Activated naive CD4-positive, alpha-beta T cell (primary cell): Measurements from ENCODE around the gene TMEM120B.
"Not testable (repeated sequence)": the region's sequence is repeated elsewhere in the genome, so short reads cannot be mapped to it uniquely, and the experiment has no call there.

Source experiments
- DNase-seq, 4 experiments: peaks; one replicate each; lab custom pipeline; 2025; lab: John Stamatoyannopoulos, UW

The TMEM120B gene

DNA sequence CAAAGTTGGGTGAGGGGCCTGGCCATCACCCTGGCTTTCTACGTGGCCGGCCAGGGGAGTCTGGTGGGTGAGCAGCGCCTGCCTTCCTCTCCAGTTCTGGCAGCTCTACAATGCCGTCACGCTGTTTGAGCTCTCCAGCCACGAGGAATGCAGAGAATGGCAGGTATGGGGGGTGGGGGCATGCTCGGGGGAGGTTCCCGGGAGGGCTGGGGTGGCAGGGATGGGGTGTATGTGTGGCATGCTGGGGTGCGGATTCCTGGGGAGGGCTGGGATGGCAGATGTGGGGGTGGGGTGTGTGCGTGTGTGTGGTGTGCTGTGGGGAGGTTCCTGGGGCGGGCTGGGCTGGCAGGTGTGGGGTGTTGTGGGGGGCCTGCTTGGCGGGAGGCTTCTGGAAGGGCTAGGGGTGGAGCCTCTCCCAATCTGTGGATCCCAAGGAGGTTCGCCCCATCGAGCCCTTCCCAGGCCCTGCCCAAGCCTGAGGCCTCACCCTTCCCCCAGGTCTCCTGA lies 62.5 kb downstream of the TMEM120B start:
- DNase-seq, result no peak

DNA sequence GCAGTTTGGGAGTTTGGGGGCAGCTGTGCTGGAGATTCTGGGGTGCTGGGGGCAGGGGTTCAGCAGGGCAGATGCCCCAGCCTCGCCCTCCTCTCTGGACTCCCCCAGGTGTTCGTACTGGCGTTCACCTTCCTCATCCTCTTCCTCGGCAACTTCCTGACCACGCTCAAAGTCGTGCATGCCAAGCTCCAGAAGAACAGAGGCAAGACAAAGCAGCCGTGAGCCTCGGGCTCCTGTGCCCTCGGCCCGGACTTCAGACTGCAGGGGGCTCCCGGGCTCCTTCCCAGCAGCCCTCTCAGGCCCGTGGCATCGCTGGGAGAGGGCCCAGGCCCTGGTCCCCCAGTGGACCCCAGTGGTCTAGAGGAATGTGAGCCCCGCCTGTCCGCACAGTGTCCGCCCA lies 62.9 kb downstream of the TMEM120B start:
- DNase-seq, result no peak

DNA sequence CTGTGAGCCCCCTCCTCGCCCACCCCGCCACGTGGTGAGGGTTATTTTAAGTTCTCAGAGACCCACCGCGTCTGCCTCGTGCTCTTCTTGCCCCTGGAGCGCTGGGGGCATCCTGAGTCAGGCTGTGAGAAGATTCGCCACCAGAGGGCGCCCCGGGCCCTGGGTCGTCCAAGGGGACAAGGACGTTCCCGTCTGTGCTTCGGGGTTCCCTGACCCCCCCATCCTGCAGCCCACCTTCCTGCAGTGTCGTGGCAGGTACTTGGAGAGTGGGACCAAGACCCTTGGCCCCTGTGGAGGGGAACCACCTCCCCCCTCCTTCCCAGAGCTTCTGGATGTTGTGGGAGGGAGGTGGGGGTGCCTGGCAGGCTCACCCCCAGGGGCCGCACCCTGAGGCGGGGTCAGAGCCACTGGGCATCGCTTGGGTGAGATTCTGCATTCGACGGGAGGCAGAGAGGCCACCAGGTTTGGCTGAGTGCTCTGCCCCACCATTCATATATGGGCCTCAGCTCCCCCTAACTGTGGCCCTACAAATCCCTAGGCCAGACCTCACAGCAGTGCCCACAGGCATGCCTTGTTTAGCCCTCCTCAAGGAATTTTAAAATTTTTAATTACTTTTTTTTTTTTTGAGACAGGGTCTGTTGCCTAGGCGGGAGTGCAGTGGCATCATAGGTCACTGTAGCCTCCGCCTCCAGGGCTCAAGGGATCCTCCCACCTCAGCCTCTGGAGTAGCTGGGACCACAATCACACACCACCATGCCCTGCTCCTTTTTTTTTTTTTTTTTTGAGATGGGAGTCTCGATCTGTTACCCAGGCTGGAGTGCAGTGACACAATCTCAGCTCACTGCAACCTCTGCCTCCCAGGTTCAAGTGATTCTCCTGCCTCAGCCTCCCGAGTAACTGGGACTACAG lies 63.9 kb downstream of the TMEM120B start:
- DNase-seq, result peak; percentile 85 to 96 (median 91)

DNA sequence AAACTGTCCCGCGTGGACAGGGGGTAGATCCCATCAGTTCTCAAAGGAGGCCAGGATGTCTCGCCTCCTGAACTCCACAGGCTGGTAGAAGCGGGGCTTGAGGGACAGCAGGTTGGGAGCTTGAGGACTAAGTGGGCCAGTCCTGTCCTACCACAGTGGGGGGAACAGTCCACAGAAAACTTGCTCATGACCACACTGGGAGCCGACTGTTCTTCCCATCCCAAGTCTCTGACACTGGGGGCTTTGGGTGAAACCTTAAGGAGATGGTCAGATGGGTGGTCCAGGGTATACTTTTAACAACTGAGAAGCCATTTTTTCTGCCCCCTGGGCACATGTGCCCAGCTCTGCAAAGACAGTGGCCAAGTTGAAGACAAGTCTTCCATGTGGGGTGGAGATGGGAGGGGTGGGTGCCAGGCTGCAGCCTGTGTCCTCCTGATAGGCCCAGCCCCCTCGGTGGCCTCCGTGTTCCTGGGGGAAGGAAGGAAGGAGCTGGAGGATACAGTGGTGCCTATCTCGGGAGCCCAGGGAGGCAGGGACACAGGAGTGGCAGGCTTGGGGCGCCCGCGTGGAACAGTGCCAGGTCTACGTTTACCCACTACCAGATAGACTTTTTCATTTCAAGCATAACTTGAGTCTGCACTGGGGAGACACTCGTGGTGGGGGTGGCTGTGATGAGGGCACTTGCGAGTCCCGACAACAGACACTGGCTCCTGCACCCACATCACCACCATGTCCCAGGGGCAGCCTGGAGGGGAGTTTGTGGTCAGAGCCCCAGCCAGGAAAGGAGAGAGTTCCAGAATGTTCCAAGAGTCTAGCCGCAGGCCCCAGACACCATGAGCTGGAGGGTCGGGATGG lies 66.2 kb downstream of the TMEM120B start:
- DNase-seq, result no peak

DNA sequence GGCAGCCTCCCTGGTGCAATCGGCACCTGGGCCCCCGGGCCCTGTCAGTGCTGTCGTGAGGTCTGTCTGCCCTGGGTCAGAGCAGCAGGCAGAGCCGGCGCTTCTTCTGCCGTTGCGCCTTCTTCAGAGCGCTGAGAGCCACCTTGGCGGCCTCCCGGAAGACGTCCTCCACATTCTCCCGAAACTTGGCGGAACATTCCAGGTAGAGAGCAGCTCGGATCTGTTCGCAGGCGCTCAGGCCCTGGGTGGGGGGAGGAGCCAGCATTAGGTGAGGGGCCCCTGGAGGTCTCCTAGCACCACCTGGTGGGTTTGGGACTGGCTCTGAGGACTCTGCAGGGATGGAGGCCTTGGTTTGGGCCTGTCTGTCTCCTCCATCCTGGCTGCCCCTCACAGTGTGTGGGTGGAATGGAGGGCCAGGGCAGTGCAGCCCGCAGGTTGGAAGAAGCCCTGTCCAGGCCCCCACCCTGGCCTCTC lies 66.9 kb downstream of the TMEM120B start:
- DNase-seq, result no peak

DNA sequence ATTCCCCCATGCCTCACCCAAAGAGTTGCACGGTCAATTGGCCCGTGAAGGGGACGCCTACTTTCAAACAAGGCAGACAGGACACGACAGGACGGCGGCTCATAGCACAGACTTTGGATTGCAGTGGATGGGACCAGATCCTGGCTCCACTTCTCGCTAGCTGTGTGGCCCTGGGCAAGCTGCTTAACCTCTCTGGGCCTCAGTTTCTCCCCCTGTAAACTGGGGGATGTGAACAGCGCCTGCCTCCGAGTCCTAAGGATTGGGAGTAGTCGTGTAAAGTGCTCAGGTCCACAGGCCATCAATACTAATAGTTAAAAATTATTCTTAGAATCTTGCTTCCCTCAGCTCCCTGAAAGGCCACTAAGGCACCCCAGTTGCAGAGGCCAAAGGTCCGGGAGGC lies 67.9 kb downstream of the TMEM120B start:
- no peak for DNase-seq

DNA sequence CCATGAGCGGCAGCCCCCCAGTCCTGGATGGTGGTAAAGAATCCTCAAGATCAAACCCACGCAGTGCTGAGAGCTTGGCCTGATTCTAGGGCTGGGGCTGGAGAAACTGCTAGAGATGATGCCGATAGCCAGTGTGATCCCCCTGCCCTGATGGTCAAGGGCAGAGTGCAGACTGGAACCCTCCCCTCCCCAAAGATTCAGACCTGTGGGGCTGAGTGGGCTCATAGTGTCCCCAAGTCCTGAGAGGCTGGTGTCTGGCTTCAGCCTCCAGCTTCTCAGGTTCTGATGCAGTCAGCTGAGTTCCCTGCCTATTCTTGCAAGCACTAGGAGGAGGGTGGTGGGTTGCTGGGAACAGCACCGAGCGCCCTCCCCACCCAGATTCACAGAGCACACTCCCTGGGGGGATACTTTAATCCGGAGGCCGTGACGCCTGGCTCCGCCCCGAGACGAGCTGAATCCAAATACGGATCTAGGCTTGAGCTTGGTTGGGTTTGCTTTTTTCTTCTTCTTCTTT lies 69.0 kb downstream of the TMEM120B start:
- no peak for DNase-seq

DNA sequence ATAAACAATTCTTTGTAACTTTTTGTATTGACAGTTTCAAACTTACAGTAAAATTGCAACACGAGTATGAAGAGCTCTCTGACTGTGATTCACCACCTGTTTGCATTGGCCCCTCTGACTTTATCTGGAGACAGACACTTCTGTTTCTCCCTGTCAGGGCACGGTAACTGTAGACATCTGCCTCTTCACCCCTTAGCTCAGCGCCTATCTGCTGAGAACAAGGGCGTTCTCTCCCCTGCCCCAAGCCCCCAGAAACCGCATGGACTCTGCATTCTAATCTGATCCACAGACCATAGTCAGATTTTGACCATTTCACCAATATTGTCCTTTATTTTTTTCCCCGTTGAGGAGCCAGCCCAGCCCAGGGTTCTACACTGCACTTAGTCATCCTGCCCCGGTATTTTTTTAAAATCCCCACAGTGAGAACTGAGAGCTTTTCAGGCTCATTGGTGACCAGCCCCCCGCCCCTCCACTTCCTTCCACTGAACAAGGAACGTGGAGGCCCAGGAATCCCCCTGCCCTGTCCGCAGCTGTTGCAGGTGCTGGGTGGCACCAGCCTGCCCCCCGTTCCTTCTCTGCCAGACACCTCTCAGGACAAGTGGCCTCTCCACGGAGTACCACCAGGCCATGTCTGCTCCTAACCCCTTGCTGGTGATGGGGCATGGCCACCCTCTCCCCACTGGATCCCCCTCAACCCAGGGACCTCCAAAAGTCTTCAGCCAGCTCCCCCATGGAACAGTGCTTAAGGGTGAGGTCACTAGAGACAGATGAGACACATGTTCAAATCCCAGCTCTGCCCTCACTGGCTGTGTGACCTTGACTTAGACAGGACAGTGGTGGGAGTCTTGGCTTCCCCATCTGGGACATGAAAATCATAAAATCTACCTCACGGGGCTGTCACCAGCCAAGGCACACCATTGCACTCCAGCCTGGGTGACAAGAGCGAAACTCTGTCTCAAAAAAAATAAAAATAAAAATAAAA lies 69.7 kb downstream of the TMEM120B start:
- DNase-seq, result peak in 1 of 4 experiments; percentile 22

DNA sequence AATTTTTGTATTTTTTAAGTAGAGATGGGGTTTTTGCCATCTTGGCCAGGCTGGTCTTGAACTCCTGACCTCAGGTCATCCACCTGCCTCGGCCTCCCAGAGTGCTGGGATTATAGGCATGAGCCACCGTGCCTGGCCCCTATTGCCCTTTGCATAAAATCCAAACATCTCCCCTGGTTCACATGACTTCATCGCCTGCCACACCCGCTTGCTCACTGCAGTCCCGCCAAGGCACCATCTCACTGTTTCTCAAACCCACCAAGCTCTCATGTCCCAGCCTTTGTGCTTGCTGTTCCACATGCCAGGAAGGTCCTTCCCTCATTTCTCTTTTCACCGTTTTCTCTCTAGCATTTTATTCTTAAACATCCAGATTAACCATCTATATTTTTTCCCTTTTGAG lies 71.2 kb downstream of the TMEM120B start:
- no peak for DNase-seq

DNA sequence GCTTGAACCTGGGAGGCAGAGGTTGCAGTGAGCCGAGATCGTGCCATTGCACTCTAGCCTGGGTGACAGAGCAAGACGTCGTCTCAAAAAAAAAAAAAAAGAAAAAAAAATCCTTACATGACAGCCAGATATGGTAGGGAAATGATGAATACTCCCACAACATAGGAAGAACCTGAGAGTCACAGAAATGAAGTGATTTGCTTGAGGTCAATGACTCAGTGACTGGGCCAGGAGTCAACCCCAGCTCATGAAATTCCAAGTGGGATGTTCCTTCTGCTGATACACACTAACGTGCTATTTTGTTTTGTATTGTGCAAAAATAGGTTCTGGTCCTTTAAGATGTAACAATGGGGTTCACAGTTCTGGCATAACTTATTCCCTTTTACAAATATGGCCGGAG lies 71.9 kb downstream of the TMEM120B start:
- no peak for DNase-seq

DNA sequence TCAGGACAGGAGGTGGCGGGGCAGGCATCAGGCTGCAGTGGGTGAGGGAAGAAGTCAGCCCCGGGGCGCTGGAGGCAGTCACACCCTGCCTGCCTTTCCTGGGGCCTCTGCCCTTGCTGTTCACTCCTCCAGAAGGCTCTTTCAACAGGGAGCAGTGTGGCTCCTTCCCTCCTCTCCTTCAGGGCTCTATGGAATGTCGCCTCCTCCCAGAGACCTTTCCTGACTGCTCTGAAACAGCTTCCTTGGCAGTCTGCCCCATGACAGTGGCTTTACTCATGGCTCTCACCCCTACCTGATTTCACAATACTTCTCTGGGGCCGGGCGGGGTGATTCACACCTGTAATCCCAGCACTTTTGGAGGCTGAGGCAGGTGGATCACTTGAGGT lies 73.9 kb downstream of the TMEM120B start:
- DNase-seq, result peak in 1 of 4 experiments; percentile 23

DNA sequence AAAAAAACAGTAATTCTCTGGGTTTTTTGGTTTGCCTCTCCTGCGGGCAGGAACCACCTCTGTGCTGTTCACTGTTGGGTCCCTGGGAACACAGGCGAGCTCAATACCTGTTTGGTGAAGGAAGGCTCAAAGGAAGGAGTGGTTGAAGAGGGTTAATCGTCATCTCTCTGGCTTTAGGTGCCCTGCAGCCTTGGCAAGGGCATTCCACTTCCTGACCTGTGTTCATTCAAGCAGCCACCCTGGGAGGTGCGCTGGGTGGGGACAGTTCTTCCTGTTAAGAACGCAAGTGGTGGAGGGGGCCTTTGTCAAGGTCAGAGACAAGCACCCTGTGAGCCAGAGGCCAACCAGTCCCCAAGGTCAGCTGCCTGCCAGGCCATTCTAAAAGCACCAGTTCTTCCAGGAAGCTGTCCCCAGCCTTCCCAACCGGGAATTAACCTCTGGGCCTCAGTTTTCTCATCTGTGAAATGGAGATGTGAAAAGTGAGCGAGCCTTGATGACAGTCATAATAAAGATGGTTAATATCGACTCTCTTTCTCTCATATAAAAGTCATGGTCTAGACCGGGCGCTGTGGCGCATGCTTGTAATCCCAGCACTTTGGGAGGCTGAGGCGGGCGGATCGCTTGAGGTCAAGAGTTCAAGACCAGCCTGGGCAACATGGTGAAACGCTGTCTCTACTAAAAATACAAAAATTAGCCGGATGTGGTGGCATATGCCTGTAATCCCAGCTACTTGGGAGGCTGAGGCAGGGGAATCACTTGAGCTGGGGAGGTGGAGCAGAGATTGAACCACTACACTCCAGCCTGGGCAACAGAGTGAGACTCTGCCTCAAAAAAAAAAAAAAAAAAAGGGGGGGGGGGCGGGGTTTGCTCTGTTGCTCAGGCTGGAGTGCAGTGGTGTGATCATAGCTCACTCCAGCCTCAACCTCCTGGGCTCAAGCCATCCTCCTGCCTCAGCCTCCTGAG lies 74.8 kb downstream of the TMEM120B start:
- DNase-seq, result peak in 2 of 4 experiments; percentile 31 to 43

DNA sequence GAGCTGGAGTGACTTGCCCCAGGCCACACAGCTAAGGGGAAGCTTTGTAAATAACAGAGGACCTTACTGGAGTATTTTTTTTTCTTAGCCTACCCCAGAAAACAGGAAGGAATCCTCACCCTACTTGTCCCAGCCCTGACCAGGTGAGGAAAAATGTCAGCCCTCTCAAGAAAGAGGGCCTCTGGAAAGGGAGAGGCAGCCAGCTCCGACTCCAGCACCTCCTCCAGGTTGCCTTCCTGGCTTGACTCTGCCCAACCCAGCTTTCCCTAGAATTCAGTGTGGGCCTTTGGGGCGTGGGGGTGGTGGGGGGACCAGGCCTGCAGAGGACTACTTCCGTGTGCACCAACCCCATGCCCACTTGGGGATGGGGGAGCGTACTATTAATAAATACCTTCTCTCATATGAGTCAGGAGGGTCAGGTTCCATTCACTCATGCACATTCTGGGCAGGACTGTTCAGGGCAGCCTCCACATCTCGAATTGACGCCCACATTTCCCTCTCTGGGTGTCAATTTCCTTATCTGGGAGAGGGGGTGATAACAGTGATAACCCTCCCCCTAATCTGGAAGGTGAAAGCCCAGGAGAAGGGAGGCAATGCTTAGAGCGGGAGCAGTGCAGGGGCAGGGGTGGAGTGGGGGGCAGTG lies 75.7 kb downstream of the TMEM120B start:
- no peak for DNase-seq

DNA sequence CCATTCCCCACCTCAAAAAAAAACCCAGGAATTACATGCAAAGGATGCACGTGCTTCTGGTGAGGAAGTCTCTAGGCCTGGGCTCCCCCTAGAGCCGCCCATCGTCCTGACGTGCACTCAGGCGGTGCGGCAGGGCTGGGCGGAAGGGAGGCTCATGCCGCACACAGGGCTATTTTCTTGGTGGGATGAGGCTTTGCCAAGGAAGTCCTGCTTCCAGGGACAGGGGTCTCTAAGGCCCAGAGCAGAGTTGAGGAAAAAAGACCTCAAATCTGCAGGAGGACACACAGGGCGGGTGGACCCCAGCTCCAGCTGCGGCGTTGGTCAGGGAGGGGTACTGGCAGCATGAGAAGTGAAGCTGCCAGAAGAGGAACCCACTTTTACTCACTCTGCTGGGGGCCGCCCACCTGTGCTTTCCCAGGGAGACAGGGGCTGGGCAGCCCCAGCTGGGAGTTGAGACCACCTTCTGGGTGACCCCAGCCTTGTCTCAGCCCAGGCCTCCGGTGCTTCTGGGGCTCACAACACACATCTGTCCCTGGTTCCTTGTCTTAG lies 76.8 kb downstream of the TMEM120B start:
- DNase-seq, result peak in 1 of 4 experiments; percentile 26

DNA sequence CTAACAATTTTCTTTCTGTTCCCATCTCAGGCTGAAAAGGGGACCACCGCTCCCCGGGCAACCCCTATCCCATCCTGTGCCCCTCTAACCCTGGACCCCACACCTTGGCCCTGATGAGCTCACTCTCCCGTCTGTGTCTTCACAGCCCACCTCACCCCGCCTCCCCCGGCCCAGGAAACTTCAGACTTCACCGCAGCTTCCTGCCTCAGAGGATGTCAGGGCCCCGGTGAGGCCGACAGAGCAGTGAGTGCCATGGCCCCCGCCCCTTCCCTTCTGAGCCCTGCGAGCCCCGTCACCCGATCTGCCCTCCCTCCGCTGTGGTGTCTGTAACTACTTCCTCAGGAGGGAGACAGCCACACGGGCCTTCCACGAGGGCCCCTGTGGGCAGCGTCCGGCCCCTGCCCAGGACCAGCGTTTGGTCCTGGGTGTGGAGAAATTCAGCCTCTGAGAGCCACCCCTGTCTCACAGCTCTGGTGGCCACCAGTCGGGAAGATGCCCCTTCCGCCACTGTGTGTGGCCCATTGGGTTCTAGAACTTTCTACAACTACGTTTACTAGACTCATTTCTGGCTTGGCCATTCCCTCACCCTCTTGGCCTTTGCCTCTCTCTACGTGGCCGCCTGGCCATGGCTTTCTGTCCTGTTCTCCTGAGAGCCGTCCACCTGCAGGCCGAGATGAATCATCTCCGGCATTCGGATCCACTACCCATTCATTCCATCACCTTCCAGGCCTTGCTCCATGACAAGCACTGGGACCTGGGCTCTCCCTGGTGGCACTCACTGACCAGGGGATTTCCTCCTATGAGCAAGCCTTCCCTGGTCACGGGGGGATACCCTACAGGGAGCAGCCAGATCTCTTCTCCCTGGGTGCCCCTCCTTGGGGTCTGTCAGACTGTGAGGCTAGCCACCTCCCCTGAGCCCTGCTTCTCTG lies 77.5 kb downstream of the TMEM120B start:
- peak; percentile 79 to 92 (median 86) for DNase-seq

DNA sequence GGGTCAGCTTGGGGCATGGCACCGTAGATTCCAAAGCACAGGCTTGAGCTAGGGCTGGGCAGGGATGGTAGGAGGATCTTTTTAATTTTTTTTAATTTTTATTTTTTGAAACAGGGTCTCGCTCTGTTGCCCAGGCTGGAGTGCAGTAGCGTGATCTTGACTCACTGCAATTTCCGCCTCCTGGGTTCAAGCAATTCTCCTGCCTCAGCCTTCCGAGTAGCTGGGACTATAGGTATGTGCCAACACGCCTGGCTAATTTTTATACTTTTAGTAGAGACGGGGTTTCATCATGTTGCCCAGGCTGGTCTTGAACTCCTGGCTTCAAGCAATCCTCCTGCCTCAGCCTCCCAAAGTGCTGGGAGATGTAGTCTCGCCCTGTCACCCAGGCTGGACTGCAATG lies 78.2 kb downstream of the TMEM120B start:
- DNase-seq, result not testable (repeated sequence)

DNA sequence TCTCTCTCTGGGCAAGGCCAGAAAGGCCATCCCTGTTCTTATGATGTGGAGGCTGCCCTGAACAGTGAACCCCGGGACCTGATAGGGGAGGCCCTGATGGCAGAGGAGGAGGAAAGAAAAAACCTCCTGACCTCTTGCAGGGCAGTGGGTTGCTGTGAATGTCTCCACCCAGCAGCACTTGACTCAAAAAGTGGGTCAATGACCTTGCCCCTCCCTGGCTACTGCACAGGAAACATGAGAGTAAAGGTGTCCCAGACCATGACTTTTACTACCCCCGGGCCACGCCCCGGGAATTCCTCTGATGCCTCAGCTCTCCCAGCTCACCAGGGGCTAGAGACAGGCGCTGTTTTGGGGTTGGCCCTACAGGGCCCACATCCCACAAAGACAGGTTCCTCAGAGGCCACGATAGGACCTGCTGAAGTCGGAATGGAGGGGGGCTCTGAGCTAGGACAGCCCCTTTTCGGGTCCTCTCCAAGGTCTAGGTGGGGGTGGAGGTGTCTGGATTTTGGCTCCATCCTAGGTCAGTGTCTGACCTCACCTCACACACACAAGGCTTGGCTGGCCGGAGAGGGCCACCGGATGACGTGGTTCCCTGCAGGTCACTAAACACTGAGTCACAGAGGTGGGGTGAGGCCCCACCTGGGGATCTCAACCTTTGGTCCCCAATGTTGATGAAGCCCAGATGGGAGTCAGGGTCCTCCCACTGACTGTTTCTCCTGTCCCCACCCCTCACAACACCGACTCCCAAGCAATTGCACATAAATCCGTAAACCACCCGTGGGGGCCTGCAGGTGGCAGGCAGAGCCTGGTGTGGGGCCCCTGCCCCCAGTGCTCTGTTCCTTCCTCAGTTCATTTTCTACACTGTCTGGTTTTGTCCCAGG lies 79.4 kb downstream of the TMEM120B start:
- DNase-seq, result peak in 1 of 4 experiments; percentile 13
